ENCODE data around the gene DPP10.

GRCh38 chr2:114472246-114472645 is 29.8 kb downstream of the DPP10 start:
- TF ChIP-seq BHLHE40 (IDR thresholded peaks at IDR 0.05; ENCODE audit: borderline replicate concordance) (no peak), ZNF384 (IDR thresholded peaks at IDR 0.05) (no peak), FOXK2 (IDR thresholded peaks at IDR 0.05) (no peak), ELF4 (IDR thresholded peaks at IDR 0.05) (no peak), FOXA1 (IDR thresholded peaks at IDR 0.05) (no peak)
